K562 (cell line): ENCODE results near the gene MRRF. TPM values are rescaled to one million over a fixed set of nuclear protein-coding genes. Genes with fewer than 3 reads are reported as not detected.

ENCODE experiments used
- C11orf30 ChIP-seq: fragments of 450-650 bp; IDR thresholded peaks from 2 replicates; pipeline ENCODE4 v1.6.1; 2016; ENCODE audit warnings: low read depth, mild to moderate bottlenecking
- CREB3 ChIP-seq: fragments of 450-650 bp; conservative IDR thresholded peaks from 2 replicates; pipeline ENCODE4 v1.6.1; 2016; ENCODE audit warnings: missing genetic modification characterization, low read depth, mild to moderate bottlenecking, missing compliant biosample characterization, moderate library complexity
- CXXC5 ChIP-seq: fragments of 250-450 bp; sonication (Bioruptor Pico); IDR thresholded peaks from 2 replicates; pipeline ENCODE4 v1.8.0; 2022; ENCODE audit warnings: inconsistent platforms, mild to moderate bottlenecking, moderate library complexity
- DACH1 ChIP-seq: fragments of 450-650 bp; IDR thresholded peaks from 2 replicates; pipeline ENCODE4 v1.6.1; 2018; ENCODE audit not compliant: partially characterized antibody
- ETS2 ChIP-seq: IDR thresholded peaks from 2 replicates; pipeline ENCODE4 v1.6.1; 2016; ENCODE audit warnings: borderline replicate concordance, missing genetic modification characterization, mild to moderate bottlenecking, moderate library complexity, missing compliant biosample characterization; ENCODE audit not compliant: poor library complexity, severe bottlenecking
- FIP1L1 ChIP-seq: fragments of 200-400 bp; formaldehyde crosslinking; IDR thresholded peaks from 2 replicates; pipeline ENCODE4 v1.6.1; 2018; ENCODE audit warnings: mild to moderate bottlenecking, low read depth, low read length; ENCODE audit not compliant: poor library complexity, severe bottlenecking
- GABPB1 ChIP-seq: sonication (generic); formaldehyde crosslinking; IDR thresholded peaks from 2 replicates; pipeline ENCODE4 v1.8.0; 2022; ENCODE audit warnings: mild to moderate bottlenecking, missing genetic modification reagents
- HNRNPLL ChIP-seq: fragments of 200-400 bp; formaldehyde crosslinking; IDR thresholded peaks from 2 replicates; pipeline ENCODE4 v1.6.1; 2017; ENCODE audit warnings: low read length, low read depth, mild to moderate bottlenecking; ENCODE audit not compliant: poor library complexity, severe bottlenecking
- KAT7 ChIP-seq: sonication (generic); formaldehyde crosslinking; IDR thresholded peaks from 2 replicates; pipeline ENCODE4 v1.8.0; 2022; ENCODE audit warnings: missing genetic modification reagents, mild to moderate bottlenecking, borderline replicate concordance
- KAT8 ChIP-seq: fragments of 450-650 bp; IDR thresholded peaks from 2 replicates; pipeline ENCODE4 v1.6.1; 2016; ENCODE audit warnings: low read depth, mild to moderate bottlenecking
- MCM5 ChIP-seq: fragments of 450-650 bp; IDR thresholded peaks from 2 replicates; pipeline ENCODE4 v1.6.1; 2016; ENCODE audit warnings: low read depth
- MCM7 ChIP-seq, 2 experiments: fragments of 450-650 bp; IDR thresholded peaks; 2 replicates each; pipeline ENCODE4 v1.6.1; 2016 to 2018
- MYBL2 ChIP-seq, 2 experiments: fragments of 450-650 bp in 1 of 2; sonication (generic) in 1 of 2; formaldehyde crosslinking in 1 of 2; IDR thresholded peaks; 2 replicates each; pipeline versions ENCODE4 v1.6.1 to v1.8.1; 2017 to 2022; ENCODE audit warnings: borderline replicate concordance in 1 of 2, inconsistent platforms in 1 of 2, low read depth in 1 of 2, mild to moderate bottlenecking in 1 of 2, missing genetic modification reagents in 1 of 2, moderate library complexity in 1 of 2
- NFRKB ChIP-seq: fragments of 450-650 bp; IDR thresholded peaks from 2 replicates; pipeline ENCODE4 v1.6.1; 2016; ENCODE audit warnings: low read depth
- PATZ1 ChIP-seq: fragments of 250-450 bp; sonication (Bioruptor Pico); IDR thresholded peaks from 2 replicates; pipeline ENCODE4 v1.5.0; 2020; ENCODE audit warnings: mild to moderate bottlenecking, borderline replicate concordance
- RBM15 ChIP-seq: fragments of 200-400 bp; formaldehyde crosslinking; IDR thresholded peaks from 2 replicates; pipeline ENCODE4 v1.6.1; 2018; ENCODE audit warnings: mild to moderate bottlenecking, low read length, moderate library complexity; ENCODE audit not compliant: insufficient read depth
- RFX5 ChIP-seq: IDR thresholded peaks from 2 replicates; pipeline ENCODE4 v1.6.1; 2011; ENCODE audit warnings: low read depth, mild to moderate bottlenecking, improper control_type of control experiment, low read length
- SETDB1 ChIP-seq: IDR thresholded peaks from one replicate; pipeline ENCODE4 v1.6.1; 2012; ENCODE audit warnings: low read length, control low read depth, inconsistent platforms
- SLC30A9 ChIP-seq: fragments of 250-450 bp; sonication (Bioruptor Pico); IDR thresholded peaks from 2 replicates; pipeline ENCODE4 v1.8.0; 2022; ENCODE audit warnings: mild to moderate bottlenecking, moderate library complexity
- VEZF1 ChIP-seq: fragments of 200-800 bp; sonication (Bioruptor generic); IDR thresholded peaks from 2 replicates; pipeline ENCODE4 v1.6.1; 2017; ENCODE audit warnings: missing genetic modification characterization, missing compliant biosample characterization
- ZBTB12 ChIP-seq: fragments of 250-450 bp; sonication (Bioruptor Pico); IDR thresholded peaks from 2 replicates; pipeline ENCODE4 v1.4.0; 2020
- ZNF133 ChIP-seq: fragments of 250-450 bp; sonication (Bioruptor Pico); IDR thresholded peaks from 2 replicates; pipeline ENCODE4 v1.4.0; 2020; ENCODE audit warnings: mild to moderate bottlenecking
- polyA plus RNA-seq, 8 experiments: library from polyadenylated mRNA; depleted of rRNA in 4 of 8; stranded (reverse) in 5 of 8; unstranded in 3 of 8; fragments of >200 nt; fragmentation: Nextera tagmentation in 2 of 8; fragmentation: Illumina TruSeq in 1 of 8; extraction: Ambion mirVana in 2 of 8; extraction: Trizol in 1 of 8; gene quantifications; 2 replicates each; pipeline versions ENCODE4 v1.2.1 to v1.2.3, GENCODE V29; 2011 to 2014; ENCODE audit warnings: inconsistent platforms in 1 of 8, missing spikeins in 1 of 8
- total RNA-seq, 7 experiments: library from RNA; depleted of rRNA in 6 of 7; stranded (reverse); fragments of >200 nt in 6 of 7; fragmentation: Illumina TruSeq in 2 of 7; extraction: Trizol in 2 of 7; gene quantifications; 2 replicates each; pipeline versions ENCODE4 v1.2.1 to v1.2.3, GENCODE V29; 2011 to 2021; ENCODE audit warnings: low replicate concordance in 1 of 7

Gene MRRF
- total and polyA plus RNA-seq, 9 of the 15 experiments (the other 6 are each of a cell fraction or from before 2014, with no cell fraction given): 55.0 to 105 (median 81.2) TPM

GRCh38 chr9:122264360-122265148 lies at the start of gene MRRF, which contains the start of gene RBM18 (continued):
- TF ChIP-seq MYBL2 (IDR thresholded peaks at IDR 0.05; ENCODE audit: low read depth) (no peak), MYBL2 (CRISPR knock-in tag; IDR thresholded peaks at IDR 0.05; ENCODE audit: borderline replicate concordance) (no peak), RBM15 (no peak), MCM7 (IDR thresholded peaks at IDR 0.05) (no peak), C11orf30 (peak; percentile 96), SETDB1 (peak; percentile 63), DACH1 (peak; percentile 81), VEZF1 (CRISPR knock-in tag) (peak; percentile 43; the same call in 1 of the 2 replicates), ZBTB12 (peak; percentile 99), NFRKB (peak; percentile 46; the same call in 1 of the 2 replicates), KAT8 (no peak), PATZ1 (no peak), CREB3 (tag) (0 out of 2 replicates have a peak, but pooled peaks have one; percentile 17), CXXC5 (CRISPR knock-in tag) (peak; percentile 95), GABPB1 (CRISPR knock-in tag) (peak; percentile 88), RFX5 (peak; percentile 75; the same call in 1 of the 2 replicates), HNRNPLL (peak; percentile 62), SLC30A9 (CRISPR knock-in tag) (no peak), ZNF133 (CRISPR knock-in tag) (no peak), ETS2 (tag) (no peak), KAT7 (CRISPR knock-in tag) (no peak), MCM5 (no peak), FIP1L1 (peak; percentile 63)
